ENCODE results near the gene SCN1A.
"Not testable (repeated sequence)": the region's sequence is repeated elsewhere in the genome, so short reads cannot be mapped to it uniquely, and the experiment has no call there.

Gene SCN1A

GRCh38 chr2:166127217-166128155, at the start of gene SCN1A:
Gene SCN1A, minus strand, starts transcription at chr2:166128020. Its CDS starts 54,399 bp downstream, at chr2:166073621.
- DNase-seq, result peak; percentile 22 to 32

- no peak for DNase-seq
These were observed 45.4 kb upstream of the SCN1A start for GRCh38 chr2:166173263-166173662.

GRCh38 chr2:166171216-166171615, 43.4 kb upstream of the SCN1A start:
- DNase-seq, result no peak

- no peak for DNase-seq
These were observed 42.5 kb upstream of the SCN1A start for GRCh38 chr2:166170356-166170755.

- no peak for DNase-seq
These were observed 39.6 kb upstream of the SCN1A start for GRCh38 chr2:166167449-166167848.

GRCh38 chr2:166163775-166164174, 36.0 kb upstream of the SCN1A start:
- DNase-seq, result no peak

GRCh38 chr2:166158546-166158945, 30.7 kb upstream of the SCN1A start:
- no peak for DNase-seq

GRCh38 chr2:166157578-166157977, 29.8 kb upstream of the SCN1A start:
- DNase-seq, result no peak

GRCh38 chr2:166156985-166157490, 29.2 kb upstream of the SCN1A start:
- no peak for DNase-seq

- no peak for DNase-seq
These were observed 27.8 kb upstream of the SCN1A start for GRCh38 chr2:166155589-166155988.

GRCh38 chr2:166154685-166155338, 27.0 kb upstream of the SCN1A start:
- no peak for DNase-seq

- no peak for DNase-seq
These were observed 24.2 kb upstream of the SCN1A start for GRCh38 chr2:166152064-166152463.

GRCh38 chr2:166148500-166149400, 20.9 kb upstream of the SCN1A start:
- DNase-seq, result no peak

- DNase-seq, result no peak
These were observed 20.1 kb upstream of the SCN1A start for GRCh38 chr2:166147883-166148282.

GRCh38 chr2:166144071-166144470, 16.3 kb upstream of the SCN1A start:
- DNase-seq, result no peak

GRCh38 chr2:166140932-166141331, 13.1 kb upstream of the SCN1A start:
- DNase-seq, result no peak

- no peak for DNase-seq
These were observed 12.7 kb upstream of the SCN1A start for GRCh38 chr2:166140475-166140874.

- not testable (repeated sequence) for DNase-seq
These were observed 11.7 kb upstream of the SCN1A start for GRCh38 chr2:166139479-166139878.

GRCh38 chr2:166138667-166139066, 10.8 kb upstream of the SCN1A start:
- DNase-seq, result no peak

GRCh38 chr2:166138144-166138543, 10.3 kb upstream of the SCN1A start:
- no peak for DNase-seq

GRCh38 chr2:166137331-166137730, 9.5 kb upstream of the SCN1A start:
- no peak for DNase-seq

GRCh38 chr2:166135849-166136258, 8.0 kb upstream of the SCN1A start:
- DNase-seq, result no peak
